Loucy (cell line): ENCODE measurements around the gene OSBPL2.

ENCODE experiments used
- EZH2phosphoT487 ChIP-seq: fragments of 200-600 bp; IDR thresholded peaks from 2 replicates; pipeline ENCODE4 v1.6.1; 2018; ENCODE audit warnings: antibody characterized with exemption, mild to moderate bottlenecking, moderate library complexity, borderline replicate concordance
- TF ChIP-seq, protein P1 (sequence below): fragments of 200-600 bp; sonication (generic); conservative IDR thresholded peaks from 2 replicates; pipeline ENCODE4 v1.5.1; 2014; ENCODE audit warnings: mild to moderate bottlenecking, antibody characterized with exemption, low read length

DNA sequence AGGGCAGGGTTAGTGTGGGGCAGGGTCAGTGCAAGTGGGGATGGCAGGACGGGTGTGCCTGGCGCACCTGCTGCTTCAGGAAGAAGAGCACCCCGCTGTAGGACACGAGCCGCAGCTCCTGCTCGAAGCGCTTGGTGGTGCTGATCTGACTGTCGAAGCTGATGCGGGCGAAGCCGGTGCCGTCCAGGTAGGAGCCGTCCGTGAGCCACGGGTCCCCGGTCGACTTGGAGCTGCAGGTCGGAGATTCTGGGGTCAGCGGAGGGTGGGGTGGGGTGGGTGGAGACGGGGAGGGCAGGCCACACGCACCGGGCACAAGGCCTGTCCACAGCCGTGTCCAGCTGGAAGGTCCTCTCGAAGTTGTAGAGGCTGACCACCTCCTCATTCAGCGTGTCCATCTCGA lies 74.7 kb downstream of the OSBPL2 start:
- TF ChIP-seq, protein P1, sequence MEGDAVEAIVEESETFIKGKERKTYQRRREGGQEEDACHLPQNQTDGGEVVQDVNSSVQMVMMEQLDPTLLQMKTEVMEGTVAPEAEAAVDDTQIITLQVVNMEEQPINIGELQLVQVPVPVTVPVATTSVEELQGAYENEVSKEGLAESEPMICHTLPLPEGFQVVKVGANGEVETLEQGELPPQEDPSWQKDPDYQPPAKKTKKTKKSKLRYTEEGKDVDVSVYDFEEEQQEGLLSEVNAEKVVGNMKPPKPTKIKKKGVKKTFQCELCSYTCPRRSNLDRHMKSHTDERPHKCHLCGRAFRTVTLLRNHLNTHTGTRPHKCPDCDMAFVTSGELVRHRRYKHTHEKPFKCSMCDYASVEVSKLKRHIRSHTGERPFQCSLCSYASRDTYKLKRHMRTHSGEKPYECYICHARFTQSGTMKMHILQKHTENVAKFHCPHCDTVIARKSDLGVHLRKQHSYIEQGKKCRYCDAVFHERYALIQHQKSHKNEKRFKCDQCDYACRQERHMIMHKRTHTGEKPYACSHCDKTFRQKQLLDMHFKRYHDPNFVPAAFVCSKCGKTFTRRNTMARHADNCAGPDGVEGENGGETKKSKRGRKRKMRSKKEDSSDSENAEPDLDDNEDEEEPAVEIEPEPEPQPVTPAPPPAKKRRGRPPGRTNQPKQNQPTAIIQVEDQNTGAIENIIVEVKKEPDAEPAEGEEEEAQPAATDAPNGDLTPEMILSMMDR = no peak
- TF ChIP-seq EZH2phosphoT487 = no peak
